Right renal cortex interstitium (tissue), 3 donors: ENCODE results near the gene ALPL. TPM values are rescaled to one million over a fixed set of nuclear protein-coding genes. Genes with fewer than 3 reads are reported as not detected.

Source experiments
- DNase-seq, 3 donors: peaks; one replicate each; pipeline ENCODE4 v3.0.0-alpha.2; 2013; ENCODE audit warnings: low read depth in 3 of 3, low spot score in 2 of 3
- polyA plus RNA-seq, 3 donors: library from polyadenylated mRNA; unstranded; fragments of 120-200 nt; gene quantifications; one replicate each; pipeline ENCODE4 v1.2.1, GENCODE V29; 2013; ENCODE audit not compliant: insufficient read length in 3 of 3

ALPL gene
- polyA plus RNA-seq, 3 donors = 29.1 to 30.4 (median 30.2) TPM

DNA sequence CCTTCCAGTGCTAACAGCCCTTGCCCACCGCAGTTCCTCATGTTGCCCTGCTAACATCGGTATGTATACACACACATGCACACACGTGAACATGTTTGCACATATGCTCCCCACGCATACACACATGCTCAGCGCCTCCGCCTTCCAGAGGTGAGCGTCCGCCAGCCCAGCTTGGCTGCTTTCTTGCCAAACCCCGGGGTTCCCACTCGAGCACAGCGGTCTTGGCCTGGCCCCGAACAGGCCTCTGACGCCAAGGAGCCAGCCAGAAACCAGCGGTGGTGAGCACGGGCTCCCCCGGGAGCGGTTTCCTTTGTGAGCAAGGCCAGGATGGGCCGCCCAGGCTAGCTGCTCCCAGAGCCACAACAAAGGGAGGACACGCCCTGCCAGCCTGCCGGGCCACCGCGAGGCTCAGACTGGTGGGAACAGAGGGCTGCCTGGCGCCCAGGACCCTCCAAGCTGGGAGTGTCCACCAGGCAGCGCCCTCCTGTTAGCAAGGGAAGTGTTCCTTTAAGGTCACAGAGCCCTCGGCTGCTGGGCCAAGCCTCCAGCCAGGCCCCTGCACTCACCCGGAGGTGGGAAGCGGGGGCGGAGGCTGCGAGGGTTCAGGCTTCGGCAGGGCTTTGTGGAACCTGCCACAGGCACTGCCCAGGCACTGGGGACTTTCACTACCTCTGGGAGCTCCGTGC, 65.4 kb downstream of the ALPL start:
- no peak for DNase-seq

- no peak for DNase-seq
Observed at GRCh38 chr1:21575351-21575942, 66.2 kb downstream of the ALPL start.

DNA sequence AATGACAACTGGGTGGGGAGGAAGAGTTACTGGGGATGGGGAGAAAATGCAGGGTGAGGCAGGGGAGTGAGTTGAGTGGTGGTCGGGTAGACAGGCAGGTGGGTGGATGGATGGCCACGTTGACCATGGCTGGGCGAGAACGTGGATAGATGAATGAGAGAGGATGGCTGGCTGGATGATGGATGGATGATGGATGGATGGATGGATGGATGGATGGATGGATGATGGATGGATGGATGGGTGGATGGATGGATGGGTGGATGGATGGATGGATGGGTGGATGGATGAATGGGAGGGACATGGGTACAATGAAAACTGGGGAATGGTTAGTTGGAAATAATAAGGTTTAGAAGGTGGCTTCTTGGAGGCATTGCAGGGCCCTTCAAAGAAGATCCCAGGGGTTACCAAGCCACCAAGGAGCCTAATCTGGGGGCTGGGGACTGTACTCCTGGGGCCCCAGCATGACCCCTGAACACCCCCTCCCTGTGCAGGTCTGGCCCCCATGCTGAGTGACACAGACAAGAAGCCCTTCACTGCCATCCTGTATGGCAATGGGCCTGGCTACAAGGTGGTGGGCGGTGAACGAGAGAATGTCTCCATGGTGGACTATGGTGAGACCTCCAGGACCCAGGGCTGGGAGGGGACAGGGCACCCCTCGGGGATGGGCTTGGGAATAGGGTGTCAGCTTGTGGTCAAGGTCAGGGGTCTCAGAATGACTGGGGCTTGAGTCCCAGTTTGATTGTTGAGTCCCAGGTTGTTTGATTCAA, 67.0 kb downstream of the ALPL start:
- DNase-seq = no peak

GRCh38 chr1:21576798-21577187, 67.6 kb downstream of the ALPL start:
- DNase-seq = no peak

DNA sequence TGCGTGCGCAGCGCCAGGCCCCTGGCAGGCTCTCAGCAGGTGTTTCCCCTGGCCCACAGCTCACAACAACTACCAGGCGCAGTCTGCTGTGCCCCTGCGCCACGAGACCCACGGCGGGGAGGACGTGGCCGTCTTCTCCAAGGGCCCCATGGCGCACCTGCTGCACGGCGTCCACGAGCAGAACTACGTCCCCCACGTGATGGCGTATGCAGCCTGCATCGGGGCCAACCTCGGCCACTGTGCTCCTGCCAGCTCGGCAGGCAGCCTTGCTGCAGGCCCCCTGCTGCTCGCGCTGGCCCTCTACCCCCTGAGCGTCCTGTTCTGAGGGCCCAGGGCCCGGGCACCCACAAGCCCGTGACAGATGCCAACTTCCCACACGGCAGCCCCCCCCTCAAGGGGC, 68.1 kb downstream of the ALPL start:
- DNase-seq = no peak

DNA sequence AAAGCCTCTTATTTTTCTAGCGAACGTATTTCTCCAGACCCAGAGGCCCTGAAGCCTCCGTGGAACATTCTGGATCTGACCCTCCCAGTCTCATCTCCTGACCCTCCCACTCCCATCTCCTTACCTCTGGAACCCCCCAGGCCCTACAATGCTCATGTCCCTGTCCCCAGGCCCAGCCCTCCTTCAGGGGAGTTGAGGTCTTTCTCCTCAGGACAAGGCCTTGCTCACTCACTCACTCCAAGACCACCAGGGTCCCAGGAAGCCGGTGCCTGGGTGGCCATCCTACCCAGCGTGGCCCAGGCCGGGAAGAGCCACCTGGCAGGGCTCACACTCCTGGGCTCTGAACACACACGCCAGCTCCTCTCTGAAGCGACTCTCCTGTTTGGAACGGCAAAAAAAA, 68.7 kb downstream of the ALPL start:
- no peak for DNase-seq

DNA sequence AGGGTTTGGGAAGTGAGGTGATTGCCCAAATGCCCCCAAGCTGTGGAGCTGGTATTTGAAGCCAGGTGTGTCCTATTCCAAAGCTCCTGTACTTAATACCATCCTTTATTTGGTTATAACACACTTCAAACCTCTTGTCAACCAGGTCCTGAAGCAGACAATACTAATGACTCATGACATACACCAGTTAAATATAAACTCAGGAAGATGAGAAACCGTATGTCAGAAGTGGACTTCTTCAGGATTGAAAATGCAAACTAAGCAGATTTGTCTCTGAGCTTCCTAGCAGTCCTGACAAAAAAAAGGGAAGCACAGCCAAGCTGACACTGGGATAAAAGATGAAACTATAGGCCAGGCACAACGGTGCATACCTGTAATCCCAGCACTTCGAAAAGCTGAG, 70.6 kb downstream of the ALPL start:
- DNase-seq = no peak

DNA sequence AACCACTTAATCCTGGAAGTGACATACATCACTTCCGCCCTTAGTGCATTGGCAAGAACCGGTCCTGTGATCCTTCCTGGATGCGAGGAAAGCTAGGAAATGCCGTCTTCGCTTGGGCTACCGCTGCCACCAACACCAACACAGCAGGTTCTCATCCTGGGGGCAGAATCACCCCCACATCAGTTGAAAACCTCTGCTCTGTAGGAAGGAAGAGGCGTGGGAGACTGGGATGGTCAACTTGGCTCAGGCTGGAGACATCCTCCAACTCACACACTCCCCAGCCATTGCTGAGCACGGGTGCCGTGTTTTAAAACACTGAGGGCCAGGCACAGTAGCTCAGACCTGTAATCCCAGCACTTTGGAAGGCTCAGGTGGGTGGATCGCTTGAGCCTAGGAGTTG, 74.9 kb downstream of the ALPL start:
- DNase-seq = no peak

- DNase-seq = no peak
Observed at GRCh38 chr1:21585037-21585436, 75.8 kb downstream of the ALPL start.

GRCh38 chr1:21586222-21586621, 77.0 kb downstream of the ALPL start:
- DNase-seq = no peak

DNA sequence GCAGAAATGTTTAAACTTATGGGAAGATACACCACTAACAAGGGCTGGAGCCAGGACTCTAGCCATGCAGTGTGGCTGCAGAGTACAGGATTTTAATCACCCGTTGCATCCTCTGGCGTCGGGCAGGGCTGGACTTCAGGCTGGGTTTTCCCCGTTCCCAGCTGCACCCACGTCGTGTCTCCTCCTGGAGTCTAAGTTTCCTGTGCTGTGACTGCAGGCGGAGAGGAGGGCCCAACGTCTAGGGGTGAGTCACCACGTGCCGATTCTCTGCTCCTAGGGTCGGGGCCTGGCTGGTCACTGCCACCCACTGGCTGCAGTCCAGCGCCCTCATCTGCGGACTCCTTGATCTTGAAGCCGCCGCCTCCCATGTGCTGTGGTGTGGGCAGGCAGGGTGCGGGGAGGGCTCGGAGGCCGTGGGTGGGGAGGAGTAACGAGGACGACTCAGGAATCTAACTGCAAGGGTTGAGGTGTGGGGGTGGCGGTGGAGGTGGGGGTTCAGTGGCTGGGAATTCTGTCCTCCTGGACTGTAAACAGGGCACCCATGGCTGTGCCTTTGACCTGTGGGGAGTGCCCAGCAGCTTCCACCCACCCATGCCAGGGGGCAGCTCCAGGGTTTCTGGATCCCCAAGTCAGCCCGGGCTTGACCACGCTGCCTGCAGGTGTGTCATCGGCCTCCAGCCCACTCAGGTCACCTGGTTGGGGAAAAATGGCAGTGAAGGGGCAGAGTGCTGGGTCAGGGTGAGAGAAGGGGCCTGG, 77.8 kb downstream of the ALPL start:
- DNase-seq = peak in 1 of 3 donors; percentile 26

GRCh38 chr1:21587602-21587953, 78.4 kb downstream of the ALPL start:
- no peak for DNase-seq

- no peak for DNase-seq
Observed at GRCh38 chr1:21589618-21590017, 80.4 kb downstream of the ALPL start.

- DNase-seq = no peak
Observed at GRCh38 chr1:21590126-21590880, 81.1 kb downstream of the ALPL start.

DNA sequence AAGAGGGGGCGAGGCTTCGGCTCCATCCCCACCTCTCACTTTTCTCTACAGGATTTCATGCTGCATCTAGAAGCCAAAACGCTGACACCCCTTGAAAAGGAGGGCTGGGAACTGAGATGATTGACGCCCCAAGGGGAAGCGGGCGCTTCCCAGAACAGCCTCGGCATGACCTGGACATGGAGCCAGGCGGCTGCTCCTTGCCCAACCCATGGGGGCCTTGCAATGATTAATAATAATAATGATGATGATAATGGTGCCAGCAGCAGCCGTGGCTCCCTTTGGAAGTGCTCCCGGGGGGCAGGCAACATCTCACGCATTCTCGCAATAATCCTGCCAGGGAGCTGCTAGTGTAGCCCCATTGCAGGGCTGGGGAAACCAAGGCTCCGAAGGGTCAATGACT, 81.7 kb downstream of the ALPL start:
- DNase-seq = no peak

- DNase-seq = no peak
Observed at GRCh38 chr1:21592086-21592865, 83.1 kb downstream of the ALPL start.

- no peak for DNase-seq
Observed at GRCh38 chr1:21593231-21593630, 84.0 kb downstream of the ALPL start.

DNA sequence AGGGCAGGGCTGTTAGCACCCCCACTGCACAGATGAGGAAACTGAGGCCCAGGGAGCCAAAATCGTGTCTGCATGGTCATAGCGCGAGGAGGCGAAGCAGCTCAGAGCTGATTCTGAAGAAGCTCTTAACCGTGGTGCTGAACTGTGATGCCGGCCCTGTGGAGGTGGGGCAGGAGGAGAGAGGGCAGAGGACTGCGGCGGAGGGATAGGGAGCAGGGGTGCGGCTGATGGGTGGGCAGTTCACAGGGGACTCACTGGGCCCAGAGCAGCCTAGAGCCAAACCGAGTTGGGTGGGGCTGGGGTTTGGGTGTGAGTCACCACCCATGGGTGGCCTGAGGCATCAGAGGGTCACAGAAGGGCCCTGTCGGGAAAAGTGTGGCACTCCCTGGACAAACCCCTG, 85.3 kb downstream of the ALPL start:
- DNase-seq = no peak

DNA sequence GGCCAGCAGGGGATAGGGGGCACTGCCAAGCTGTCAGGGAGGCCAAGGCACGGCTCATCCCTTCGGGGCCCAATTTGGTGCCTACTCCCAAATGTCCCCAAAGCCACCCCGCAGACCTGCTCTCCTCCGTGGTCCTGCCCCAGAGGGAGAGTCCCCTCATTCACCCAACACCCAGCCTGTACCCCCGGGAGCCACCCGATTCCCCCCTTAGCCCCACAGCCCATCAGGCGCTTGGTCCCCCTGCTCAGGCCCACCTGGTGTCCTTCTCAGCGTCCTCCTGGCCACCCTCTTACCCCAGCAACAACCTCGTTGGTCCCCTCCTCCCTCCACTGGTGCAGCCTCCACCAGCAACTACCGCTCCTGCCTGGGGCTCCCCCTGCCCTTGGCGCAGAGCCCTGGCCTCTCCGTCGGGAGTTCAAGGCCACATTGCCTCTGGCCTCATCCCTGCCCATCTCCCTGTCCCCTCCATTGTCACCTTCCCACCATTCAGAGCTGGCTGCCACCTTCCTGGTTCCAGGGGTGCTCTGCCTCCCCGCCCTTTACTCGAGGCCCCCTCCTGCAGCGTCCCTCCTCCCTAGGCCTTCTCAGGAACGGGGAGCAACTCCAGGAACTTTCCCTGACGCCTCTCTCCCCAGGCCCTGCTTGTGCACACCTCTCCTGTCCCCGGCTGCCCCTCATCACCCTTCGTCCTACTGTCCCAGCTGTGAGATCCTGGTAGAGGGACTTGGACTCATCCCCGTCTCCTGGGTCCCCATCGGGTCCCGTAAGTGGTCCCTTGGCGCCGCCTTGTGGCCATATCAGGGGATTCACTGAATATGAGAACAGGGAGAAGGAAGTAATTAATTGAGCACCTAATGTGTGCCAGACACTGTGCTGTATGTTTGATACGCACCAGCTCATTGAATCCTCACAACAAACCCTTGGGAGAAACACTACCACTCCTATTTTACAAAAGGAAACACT, 86.0 kb downstream of the ALPL start:
- DNase-seq = no peak
